PC-9 (cell line): ENCODE results near the gene ADAM17. TPM values are rescaled to one million over a fixed set of nuclear protein-coding genes. Genes with fewer than 3 reads are reported as not detected.
"Not testable (repeated sequence)": the region's sequence is repeated elsewhere in the genome, so short reads cannot be mapped to it uniquely, and the experiment has no call there.

Experiments used
- BruUV-seq: library from RNA; stranded (reverse); fragments of 400-500 nt; replicated peaks from 2 replicates; lab custom pipeline; 2021; lab: Mats Ljungman, UMichigan
- CTCF ChIA-PET: fragments of 300-600 bp; sonication (Branson Sonifier 250); formaldehyde crosslinking; loops from one replicate; lab custom pipeline; 2022; ENCODE audit warnings: antibody characterized with exemption; lab: Charles Lee
- POLR2A ChIA-PET: fragments of 300-600 bp; sonication (Branson Sonifier 250); formaldehyde crosslinking; loops from one replicate; lab custom pipeline; 2022; ENCODE audit warnings: antibody characterized with exemption; ENCODE audit not compliant: unreplicated experiment; lab: Charles Lee
- DNase-seq, 2 experiments: peaks; one replicate each; pipeline versions ENCODE4 v3.0.0 to v3.0.0-alpha.2; 2015 to 2022; ENCODE audit warnings: mixed read lengths in 1 of 2
- H2AFZ ChIP-seq: fragments of 200-600 bp; sonication (generic); 2 replicates; pipeline ENCODE4 v1.8.1; 2017; ENCODE audit warnings: antibody characterized with exemption
- H3F3A ChIP-seq: fragments of 200-600 bp; sonication (generic); 2 replicates; pipeline ENCODE4 v1.8.1; 2017; ENCODE audit warnings: antibody characterized with exemption, mild to moderate bottlenecking, low read depth; ENCODE audit not compliant: insufficient read depth
- H3K27ac ChIP-seq: fragments of 200-600 bp; sonication (generic); 2 replicates; pipeline ENCODE4 v1.6.1; 2016; ENCODE audit warnings: mixed run types
- H3K27me3 ChIP-seq: fragments of 200-600 bp; sonication (generic); 2 replicates; pipeline ENCODE4 v1.6.1; 2016; ENCODE audit warnings: low read depth, mixed run types; ENCODE audit not compliant: insufficient read depth
- H3K36me3 ChIP-seq: fragments of 200-600 bp; sonication (generic); 2 replicates; pipeline ENCODE4 v1.6.1; 2016; ENCODE audit warnings: low read depth, mixed run types
- H3K4me1 ChIP-seq: fragments of 200-600 bp; sonication (generic); replicated peaks from 2 replicates; pipeline ENCODE4 v1.6.1; 2016; ENCODE audit warnings: mixed run types; ENCODE audit not compliant: insufficient read depth
- H3K4me2 ChIP-seq: fragments of 200-600 bp; sonication (generic); 2 replicates; pipeline ENCODE4 v1.6.1; 2017; ENCODE audit warnings: mixed run types
- H3K4me3 ChIP-seq: fragments of 200-600 bp; sonication (generic); 2 replicates; pipeline ENCODE4 v1.6.1; 2016; ENCODE audit warnings: mixed run types
- H3K79me2 ChIP-seq: fragments of 200-600 bp; sonication (generic); 2 replicates; pipeline ENCODE4 v1.6.1; 2017; ENCODE audit warnings: low read depth, mixed run types
- H3K9me2 ChIP-seq: fragments of 200-600 bp; sonication (generic); 2 replicates; pipeline ENCODE4 v1.8.1; 2017; ENCODE audit warnings: mild to moderate bottlenecking; ENCODE audit not compliant: insufficient read depth
- H3K9me3 ChIP-seq: fragments of 200-600 bp; sonication (generic); 2 replicates; pipeline ENCODE4 v1.8.1; 2016; ENCODE audit warnings: low read depth; ENCODE audit not compliant: insufficient read depth
- H4K20me1 ChIP-seq: fragments of 200-600 bp; sonication (generic); 2 replicates; pipeline ENCODE4 v1.8.1; 2017; ENCODE audit not compliant: insufficient read depth
- EZH2 ChIP-seq: fragments of 200-600 bp; sonication (generic); IDR thresholded peaks from 2 replicates; pipeline ENCODE4 v1.8.0; 2017; ENCODE audit warnings: antibody characterized with exemption, low read depth
- intact Hi-C: fragments of 100-400 bp; cut with micrococcal nuclease; formaldehyde crosslinking; loops from one replicate; pipeline ENCODE4 v1.10.0; 2022; ENCODE audit not compliant: unreplicated experiment
- total RNA-seq: library from RNA; stranded (reverse); gene quantifications from 2 replicates; pipeline ENCODE4 v1.2.3, GENCODE V29; 2021
- TF ChIP-seq, protein P1 (sequence below): fragments of 200-600 bp; sonication (generic); conservative IDR thresholded peaks from 2 replicates; pipeline ENCODE4 v1.6.1; 2017; ENCODE audit warnings: mixed run types, antibody characterized with exemption, mild to moderate bottlenecking, moderate library complexity

ADAM17 gene
- total RNA-seq, 1 experiment from 2014 or later = 65.0 TPM

DNA sequence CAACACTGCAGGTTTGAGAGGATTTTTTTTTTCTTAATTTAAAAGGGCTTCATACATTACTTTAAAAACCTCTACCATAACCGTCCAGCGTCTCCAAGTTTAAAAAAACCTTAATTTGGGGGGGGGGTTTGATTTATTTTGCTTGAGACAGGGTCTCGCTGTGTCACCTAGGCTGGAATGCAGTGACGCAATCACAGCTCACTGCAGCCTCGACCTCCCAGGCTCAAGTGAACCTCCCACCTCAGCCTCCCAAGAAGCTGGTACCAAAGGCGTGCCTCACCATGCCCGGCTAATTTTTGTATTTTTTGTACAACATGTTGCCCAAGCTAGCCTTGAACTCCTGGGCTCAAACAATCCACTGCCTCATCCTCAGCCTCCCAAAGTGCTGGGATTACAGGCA lies 36.9 kb downstream of the ADAM17 start:
- H3K9me3 ChIP-seq = no peaks in the 10 kb centered on the region
- peaks cover 49% of the 10 kb centered on the region for H4K20me1 ChIP-seq
- BruUV-seq = no TSS peak
- H3K4me3 ChIP-seq = no peak overlapping the region
- H3K79me2 ChIP-seq = peaks cover 4% of the 10 kb centered on the region; the same call in 1 of the 2 replicates
- ChIA-PET CTCF (no interaction called here), POLR2A (interaction anchor here (0.7 kb wide), 1 partner anchor 31 kb away, joined by 25 read pairs; no protein-coding TSS in a partner anchor)
- H3K4me1 ChIP-seq = no peaks in the 10 kb centered on the region
- H3K36me3 ChIP-seq = peaks cover 49% of the 10 kb centered on the region
- no peak for DNase-seq
- H2AFZ ChIP-seq = no peak overlapping the region
- peaks cover 20% of the 10 kb centered on the region; the same call in 1 of the 2 replicates for H3F3A ChIP-seq
- no peaks in the 10 kb centered on the region for H3K27me3 ChIP-seq
- H3K27ac ChIP-seq = no peak overlapping the region
- no peaks in the 10 kb centered on the region for H3K9me2 ChIP-seq
- H3K4me2 ChIP-seq = no peak overlapping the region
- TF ChIP-seq, protein P1, sequence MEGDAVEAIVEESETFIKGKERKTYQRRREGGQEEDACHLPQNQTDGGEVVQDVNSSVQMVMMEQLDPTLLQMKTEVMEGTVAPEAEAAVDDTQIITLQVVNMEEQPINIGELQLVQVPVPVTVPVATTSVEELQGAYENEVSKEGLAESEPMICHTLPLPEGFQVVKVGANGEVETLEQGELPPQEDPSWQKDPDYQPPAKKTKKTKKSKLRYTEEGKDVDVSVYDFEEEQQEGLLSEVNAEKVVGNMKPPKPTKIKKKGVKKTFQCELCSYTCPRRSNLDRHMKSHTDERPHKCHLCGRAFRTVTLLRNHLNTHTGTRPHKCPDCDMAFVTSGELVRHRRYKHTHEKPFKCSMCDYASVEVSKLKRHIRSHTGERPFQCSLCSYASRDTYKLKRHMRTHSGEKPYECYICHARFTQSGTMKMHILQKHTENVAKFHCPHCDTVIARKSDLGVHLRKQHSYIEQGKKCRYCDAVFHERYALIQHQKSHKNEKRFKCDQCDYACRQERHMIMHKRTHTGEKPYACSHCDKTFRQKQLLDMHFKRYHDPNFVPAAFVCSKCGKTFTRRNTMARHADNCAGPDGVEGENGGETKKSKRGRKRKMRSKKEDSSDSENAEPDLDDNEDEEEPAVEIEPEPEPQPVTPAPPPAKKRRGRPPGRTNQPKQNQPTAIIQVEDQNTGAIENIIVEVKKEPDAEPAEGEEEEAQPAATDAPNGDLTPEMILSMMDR = no peak
- TF ChIP-seq EZH2 = no peak
- intact Hi-C loops = no loop called here

DNA sequence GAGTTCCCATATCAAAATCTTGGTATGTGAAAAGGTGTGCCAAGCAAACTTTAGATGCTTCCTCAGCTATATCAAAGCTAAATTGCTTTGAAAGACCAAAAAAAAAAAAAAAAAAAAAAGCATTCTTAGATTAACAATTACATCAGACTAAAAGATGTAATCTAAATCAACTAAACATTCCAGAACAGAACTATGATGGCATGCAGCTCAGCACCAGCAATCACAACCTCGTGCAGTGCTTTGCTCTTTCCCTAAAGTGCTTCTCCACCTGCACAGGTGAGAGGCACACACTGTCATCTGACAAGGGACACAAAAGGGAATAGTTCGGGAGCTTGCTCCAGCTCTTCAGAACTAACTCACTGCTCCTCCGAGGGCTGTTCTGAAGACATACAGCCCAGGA lies 37.5 kb downstream of the ADAM17 start:
- peaks cover 20% of the 10 kb centered on the region; the same call in 1 of the 2 replicates for H3F3A ChIP-seq
- H3K9me3 ChIP-seq = no peaks in the 10 kb centered on the region
- H3K27ac ChIP-seq = no peak overlapping the region
- no peak for DNase-seq
- H3K36me3 ChIP-seq = peaks cover 43% of the 10 kb centered on the region
- ChIA-PET CTCF (no interaction called here), POLR2A (interaction anchor here (0.7 kb wide), 1 partner anchor 32 kb away, joined by 25 read pairs; no protein-coding TSS in a partner anchor)
- no peak overlapping the region for H2AFZ ChIP-seq
- H3K79me2 ChIP-seq = peaks cover 4% of the 10 kb centered on the region; the same call in 1 of the 2 replicates
- H3K27me3 ChIP-seq = no peaks in the 10 kb centered on the region
- no peak overlapping the region for H3K4me3 ChIP-seq
- TF ChIP-seq EZH2 = no peak
- TF ChIP-seq, protein P1 = no peak
- no peaks in the 10 kb centered on the region for H3K9me2 ChIP-seq
- BruUV-seq = no TSS peak
- no peaks in the 10 kb centered on the region for H3K4me1 ChIP-seq
- intact Hi-C loops = no loop called here
- peaks cover 52% of the 10 kb centered on the region for H4K20me1 ChIP-seq
- no peak overlapping the region for H3K4me2 ChIP-seq

DNA sequence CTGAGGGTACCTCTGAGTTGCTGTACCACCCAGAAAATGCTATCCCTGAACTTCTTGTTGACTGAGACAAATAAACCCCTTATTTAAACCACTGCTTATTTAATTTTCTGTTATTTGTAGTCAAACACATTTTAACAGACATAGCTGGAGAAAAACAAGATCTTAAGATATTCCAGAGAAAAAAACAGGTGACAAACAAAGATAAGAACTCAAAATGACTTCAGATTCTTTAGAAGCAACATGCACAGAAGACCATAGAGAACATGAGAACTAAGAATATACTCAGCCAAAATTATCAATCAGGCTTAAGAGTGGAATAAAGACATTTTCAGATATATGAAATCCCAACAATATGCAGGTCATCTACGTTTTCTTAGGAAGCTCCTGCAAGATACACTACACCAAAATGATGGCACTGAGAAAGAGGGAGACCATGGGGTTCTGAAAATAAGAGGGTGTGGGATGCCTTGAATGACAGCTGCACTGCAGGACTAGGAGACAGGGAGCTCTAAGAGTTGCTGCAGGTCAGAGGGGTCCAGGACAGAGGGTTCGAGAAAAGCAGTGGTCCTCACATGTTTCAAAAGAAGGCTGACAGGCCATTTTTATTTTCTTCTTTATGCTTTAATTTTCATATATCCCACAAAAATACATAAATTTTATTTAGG lies 38.4 kb downstream of the ADAM17 start:
- Histone ChIP-seq H4K20me1 (peaks cover 45% of the 10 kb centered on the region), H3K79me2 (peaks cover 4% of the 10 kb centered on the region; the same call in 1 of the 2 replicates), H3K27me3 (no peaks in the 10 kb centered on the region), H3K4me3 (no peak overlapping the region), H3F3A (peaks cover 14% of the 10 kb centered on the region; the same call in 1 of the 2 replicates), H3K9me3 (no peaks in the 10 kb centered on the region), H3K4me1 (no peaks in the 10 kb centered on the region), H3K27ac (no peak overlapping the region), H2AFZ (no peak overlapping the region), H3K36me3 (peaks cover 40% of the 10 kb centered on the region), H3K4me2 (no peak overlapping the region), H3K9me2 (no peaks in the 10 kb centered on the region)
- intact Hi-C loops = no loop called here
- DNase-seq = no peak
- POLR2A ChIA-PET = no interaction called here
- TF ChIP-seq, protein P1 = no peak
- no peak for TF ChIP-seq EZH2
- no TSS peak for BruUV-seq
- CTCF ChIA-PET = no interaction called here

DNA sequence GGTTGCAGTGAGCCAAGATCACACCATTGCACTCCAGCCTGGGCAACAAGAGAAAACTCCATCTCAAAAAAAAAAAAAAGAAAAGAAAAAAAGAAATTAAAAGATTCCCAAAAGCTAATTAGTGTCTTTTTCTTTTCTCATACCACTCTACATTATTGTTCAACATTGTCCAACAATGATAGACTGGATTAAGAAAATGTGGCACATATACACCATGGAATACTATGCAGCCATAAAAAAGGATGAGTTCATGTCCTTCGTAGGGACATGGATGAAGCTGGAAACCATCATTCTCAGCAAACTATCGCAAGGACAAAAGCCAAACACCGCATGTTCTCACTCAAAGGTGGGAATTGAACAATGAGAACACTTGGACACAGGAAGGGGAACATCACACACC lies 41.7 kb downstream of the ADAM17 start:
- CTCF ChIA-PET, H3K9me2 ChIP-seq, H3K9me3 ChIP-seq, intact Hi-C loops, H2AFZ ChIP-seq, DNase-seq, BruUV-seq, H3K4me2 ChIP-seq, H3K79me2 ChIP-seq, H3K4me1 ChIP-seq, H3K27ac ChIP-seq, H3K27me3 ChIP-seq, H3K4me3 ChIP-seq: not testable (repeated sequence)
- H3K36me3 ChIP-seq = peaks cover 33% of the 10 kb centered on the region
- POLR2A ChIA-PET = interaction anchor here (0.6 kb wide), 1 partner anchor 573 kb away, joined by 3 read pairs; no protein-coding TSS in a partner anchor
- peaks cover 18% of the 10 kb centered on the region for H3F3A ChIP-seq
- peaks cover 27% of the 10 kb centered on the region for H4K20me1 ChIP-seq
